ENCODE measurements around the gene CRACDL.

DNA sequence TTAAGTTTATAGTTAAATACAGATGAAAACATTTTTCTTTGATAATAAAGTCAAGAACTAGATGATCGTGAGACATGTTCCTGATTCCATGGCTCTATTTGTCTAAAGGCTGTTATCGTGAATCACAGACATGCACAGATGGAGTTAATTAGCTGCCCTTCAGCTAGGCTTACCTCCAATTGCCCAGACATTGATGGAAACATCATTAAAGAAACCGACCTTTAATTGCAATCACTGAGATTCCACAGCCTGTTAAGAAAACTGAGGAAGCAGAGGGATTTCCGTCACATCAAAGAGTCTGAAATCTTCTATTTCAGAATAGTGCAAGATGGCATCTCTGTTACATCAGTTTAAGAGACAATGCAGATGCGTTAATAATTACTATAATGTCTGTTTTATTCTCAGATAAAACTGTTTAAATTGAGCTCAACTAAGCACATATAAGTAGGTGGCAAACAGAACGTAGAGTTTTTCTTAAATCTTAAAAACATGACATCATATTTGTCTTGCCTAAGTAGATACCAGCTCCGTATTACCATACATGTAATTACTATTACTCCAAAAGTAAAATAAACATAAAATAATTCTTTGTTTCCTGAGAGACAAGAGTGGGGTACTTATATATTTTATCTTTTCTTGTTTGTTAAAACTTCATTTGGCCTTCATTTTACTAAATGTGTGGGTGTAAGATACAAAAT is 23.9 kb upstream of the CRACDL start:
- TF ChIP-seq EP300 (IDR thresholded peaks at IDR 0.05) (no peak), POLR2A (IDR thresholded peaks at IDR 0.05) (no peak), POLR2AphosphoS5 (IDR thresholded peaks at IDR 0.05) (no peak)
- TF ChIP-seq, protein P1, sequence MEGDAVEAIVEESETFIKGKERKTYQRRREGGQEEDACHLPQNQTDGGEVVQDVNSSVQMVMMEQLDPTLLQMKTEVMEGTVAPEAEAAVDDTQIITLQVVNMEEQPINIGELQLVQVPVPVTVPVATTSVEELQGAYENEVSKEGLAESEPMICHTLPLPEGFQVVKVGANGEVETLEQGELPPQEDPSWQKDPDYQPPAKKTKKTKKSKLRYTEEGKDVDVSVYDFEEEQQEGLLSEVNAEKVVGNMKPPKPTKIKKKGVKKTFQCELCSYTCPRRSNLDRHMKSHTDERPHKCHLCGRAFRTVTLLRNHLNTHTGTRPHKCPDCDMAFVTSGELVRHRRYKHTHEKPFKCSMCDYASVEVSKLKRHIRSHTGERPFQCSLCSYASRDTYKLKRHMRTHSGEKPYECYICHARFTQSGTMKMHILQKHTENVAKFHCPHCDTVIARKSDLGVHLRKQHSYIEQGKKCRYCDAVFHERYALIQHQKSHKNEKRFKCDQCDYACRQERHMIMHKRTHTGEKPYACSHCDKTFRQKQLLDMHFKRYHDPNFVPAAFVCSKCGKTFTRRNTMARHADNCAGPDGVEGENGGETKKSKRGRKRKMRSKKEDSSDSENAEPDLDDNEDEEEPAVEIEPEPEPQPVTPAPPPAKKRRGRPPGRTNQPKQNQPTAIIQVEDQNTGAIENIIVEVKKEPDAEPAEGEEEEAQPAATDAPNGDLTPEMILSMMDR (IDR thresholded peaks at IDR 0.05), result no peak

Data from gastroesophageal sphincter (tissue), 3 donors.